Testis (tissue), 2 donors: Measurements from ENCODE around the gene ARL5A.
"Not testable (repeated sequence)": the region's sequence is repeated elsewhere in the genome, so short reads cannot be mapped to it uniquely, and the experiment has no call there.

Experiments
- POLR2A ChIP-seq: fragments of 450-650 bp; IDR thresholded peaks from one replicate; pipeline ENCODE4 v1.6.1; 2017; ENCODE audit warnings: antibody characterized with exemption, mild to moderate bottlenecking, moderate library complexity
- TF ChIP-seq, protein P1 (sequence below), 3 experiments: fragments of 450-650 bp in 2 of 3; fragments of 200-600 bp in 1 of 3; sonication (generic) in 1 of 3; IDR thresholded peaks; one replicate each; pipeline ENCODE4 v1.5.1; 2016 to 2019; ENCODE audit warnings: antibody characterized with exemption in 3 of 3, mild to moderate bottlenecking in 2 of 3, moderate library complexity in 1 of 3

DNA sequence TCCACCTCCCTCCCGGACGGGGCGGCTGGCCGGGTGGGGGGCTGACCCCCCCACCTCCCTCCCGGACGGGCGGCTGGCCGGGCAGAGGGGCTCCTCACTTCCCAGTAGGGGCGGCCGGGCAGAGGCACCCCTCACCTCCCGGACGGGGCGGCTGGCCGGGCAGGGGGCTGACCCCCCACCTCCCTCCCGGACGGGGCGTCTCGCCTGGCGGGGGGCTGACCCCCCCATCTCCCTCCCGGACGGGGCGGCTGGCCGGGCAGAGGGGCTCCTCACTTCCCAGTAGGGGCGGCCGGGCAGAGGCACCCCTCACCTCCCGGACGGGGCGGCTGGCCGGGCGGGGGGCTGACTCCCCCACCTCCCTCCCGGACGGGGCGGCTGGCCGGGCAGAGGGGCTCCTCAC lies 47.4 kb upstream of the ARL5A start:
- TF ChIP-seq, protein P1, sequence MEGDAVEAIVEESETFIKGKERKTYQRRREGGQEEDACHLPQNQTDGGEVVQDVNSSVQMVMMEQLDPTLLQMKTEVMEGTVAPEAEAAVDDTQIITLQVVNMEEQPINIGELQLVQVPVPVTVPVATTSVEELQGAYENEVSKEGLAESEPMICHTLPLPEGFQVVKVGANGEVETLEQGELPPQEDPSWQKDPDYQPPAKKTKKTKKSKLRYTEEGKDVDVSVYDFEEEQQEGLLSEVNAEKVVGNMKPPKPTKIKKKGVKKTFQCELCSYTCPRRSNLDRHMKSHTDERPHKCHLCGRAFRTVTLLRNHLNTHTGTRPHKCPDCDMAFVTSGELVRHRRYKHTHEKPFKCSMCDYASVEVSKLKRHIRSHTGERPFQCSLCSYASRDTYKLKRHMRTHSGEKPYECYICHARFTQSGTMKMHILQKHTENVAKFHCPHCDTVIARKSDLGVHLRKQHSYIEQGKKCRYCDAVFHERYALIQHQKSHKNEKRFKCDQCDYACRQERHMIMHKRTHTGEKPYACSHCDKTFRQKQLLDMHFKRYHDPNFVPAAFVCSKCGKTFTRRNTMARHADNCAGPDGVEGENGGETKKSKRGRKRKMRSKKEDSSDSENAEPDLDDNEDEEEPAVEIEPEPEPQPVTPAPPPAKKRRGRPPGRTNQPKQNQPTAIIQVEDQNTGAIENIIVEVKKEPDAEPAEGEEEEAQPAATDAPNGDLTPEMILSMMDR (IDR thresholded peaks at IDR 0.05): not testable (repeated sequence)
- TF ChIP-seq POLR2A: not testable (repeated sequence)
